Stimulated activated CD4-positive, alpha-beta T cell treated with anti-CD3 and anti-CD28 coated beads, Interleukin-12 subunit alpha, Interleukin-12 subunit beta, amount 100 ng/mL, for 24 hours (primary cell): Measurements from ENCODE around the gene RHO.
"Not testable (repeated sequence)": the region's sequence is repeated elsewhere in the genome, so short reads cannot be mapped to it uniquely, and the experiment has no call there.

Source experiments
- DNase-seq, 2 experiments: peaks; one replicate each; pipeline ENCODE4 v3.0.0-alpha.2; 2020; ENCODE audit warnings: low read depth in 2 of 2

The RHO gene

GRCh38 chr3:129528589-129529100, at the start of gene RHO:
RHO (plus strand) TSS chr3:129528639; CDS start chr3:129528734, 95 bp downstream.
- no peak for DNase-seq

GRCh38 chr3:129481225-129481765, 47.1 kb upstream of the RHO start:
- not testable (repeated sequence) for DNase-seq

- peak; percentile 1 to 8 for DNase-seq
Observed at GRCh38 chr3:129481766-129482332, 46.6 kb upstream of the RHO start.

GRCh38 chr3:129482721-129483120, 45.7 kb upstream of the RHO start:
- no peak for DNase-seq

- DNase-seq, result no peak
Observed at GRCh38 chr3:129483870-129484269, 44.6 kb upstream of the RHO start.

GRCh38 chr3:129485146-129485545, 43.3 kb upstream of the RHO start:
- not testable (repeated sequence) for DNase-seq

- no peak for DNase-seq
Observed at GRCh38 chr3:129485721-129486663, 42.4 kb upstream of the RHO start.

- DNase-seq, result no peak
Observed at GRCh38 chr3:129486664-129487035, 41.8 kb upstream of the RHO start.

- DNase-seq, result no peak
Observed at GRCh38 chr3:129487183-129487867, 41.1 kb upstream of the RHO start.

- DNase-seq, result not testable (repeated sequence)
Observed at GRCh38 chr3:129487868-129488335, 40.5 kb upstream of the RHO start.

- DNase-seq, result not testable (repeated sequence)
Observed at GRCh38 chr3:129489258-129489657, 39.2 kb upstream of the RHO start.

- peak; percentile 17 to 32 for DNase-seq
Observed at GRCh38 chr3:129490273-129490675, 38.2 kb upstream of the RHO start.

- DNase-seq, result not testable (repeated sequence)
Observed at GRCh38 chr3:129491077-129491476, 37.4 kb upstream of the RHO start.

GRCh38 chr3:129491794-129492193, 36.6 kb upstream of the RHO start:
- DNase-seq, result no peak

- no peak for DNase-seq
Observed at GRCh38 chr3:129492691-129493090, 35.7 kb upstream of the RHO start.

- no peak for DNase-seq
Observed at GRCh38 chr3:129493206-129493605, 35.2 kb upstream of the RHO start.

- not testable (repeated sequence) for DNase-seq
Observed at GRCh38 chr3:129494499-129494898, 33.9 kb upstream of the RHO start.

- DNase-seq, result not testable (repeated sequence)
Observed at GRCh38 chr3:129495006-129495639, 33.3 kb upstream of the RHO start.

- not testable (repeated sequence) for DNase-seq
Observed at GRCh38 chr3:129497876-129498275, 30.6 kb upstream of the RHO start.

- DNase-seq, result not testable (repeated sequence)
Observed at GRCh38 chr3:129498603-129499488, 29.6 kb upstream of the RHO start.
